Keratinocyte (primary cell): Measurements from ENCODE around the gene CHD1. TPM values are rescaled to one million over a fixed set of nuclear protein-coding genes. Genes with fewer than 3 reads are reported as not detected.

ENCODE experiments used
- DNase-seq: peaks from one replicate; pipeline ENCODE4 v3.0.0-alpha.2; 2011; ENCODE audit warnings: low read depth, missing footprints, low spot score
- FAIRE-seq: peaks from 2 replicates; lab custom pipeline; 2011; peaks lifted over from hg19 to GRCh38; lab: Jason Lieb, UNC
- H2AFZ ChIP-seq: 2 replicates; pipeline ENCODE4 v1.6.0; 2012; ENCODE audit warnings: low read length, control low read depth, inconsistent platforms; ENCODE audit not compliant: control insufficient read depth
- H3K27ac ChIP-seq: 2 replicates; pipeline ENCODE4 v1.5.1; 2011; ENCODE audit warnings: low read length; ENCODE audit not compliant: control insufficient read depth, insufficient read depth
- H3K27me3 ChIP-seq: 3 replicates; pipeline ENCODE4 v1.6.0; 2011; ENCODE audit warnings: low read length; ENCODE audit not compliant: control insufficient read depth, insufficient read depth; ENCODE audit errors: extremely low read depth
- H3K36me3 ChIP-seq, 2 experiments: 2 replicates in 1 of 2; 3 replicates in 1 of 2; pipeline ENCODE4 v1.5.1; 2011; ENCODE audit warnings: low read length in 2 of 2, mild to moderate bottlenecking in 1 of 2; ENCODE audit not compliant: control insufficient read depth in 2 of 2, insufficient read depth in 2 of 2; ENCODE audit errors: extremely low read depth in 1 of 2
- H3K4me1 ChIP-seq: 3 replicates; pipeline ENCODE4 v1.5.1; 2011; ENCODE audit warnings: low read length; ENCODE audit not compliant: control insufficient read depth, insufficient read depth; ENCODE audit errors: extremely low read depth
- H3K4me2 ChIP-seq: 3 replicates; pipeline ENCODE4 v1.6.0; 2011; ENCODE audit warnings: low read depth, low read length; ENCODE audit not compliant: control insufficient read depth, insufficient read depth; ENCODE audit errors: extremely low read depth
- H3K4me3 ChIP-seq, 3 experiments: fragments of 200-600 bp in 1 of 3; sonication (generic) in 1 of 3; 2 replicates in 2 of 3; 3 replicates in 1 of 3; pipeline ENCODE4 v1.5.1; 2011 to 2016; ENCODE audit warnings: low read length in 3 of 3, mild to moderate bottlenecking in 3 of 3, control low read depth in 2 of 3, inconsistent platforms in 1 of 3, low read depth in 1 of 3, mixed read lengths in 1 of 3, mixed run types in 1 of 3, moderate library complexity in 1 of 3; ENCODE audit not compliant: control insufficient read depth in 2 of 3, insufficient read depth in 2 of 3; ENCODE audit errors: extremely low read depth in 1 of 3
- H3K79me2 ChIP-seq: 2 replicates; pipeline ENCODE4 v1.6.0; 2012; ENCODE audit warnings: low read length; ENCODE audit not compliant: control insufficient read depth, insufficient read depth
- H3K9ac ChIP-seq: 3 replicates; pipeline ENCODE4 v1.6.0; 2011; ENCODE audit warnings: low read length; ENCODE audit not compliant: control insufficient read depth, insufficient read depth; ENCODE audit errors: extremely low read depth
- H3K9me1 ChIP-seq: 3 replicates; pipeline ENCODE4 v1.6.0; 2011; ENCODE audit warnings: low read length; ENCODE audit not compliant: control insufficient read depth, insufficient read depth; ENCODE audit errors: extremely low read depth
- H3K9me3 ChIP-seq: 2 replicates; pipeline ENCODE4 v1.5.1; 2012; ENCODE audit warnings: low read depth, low read length; ENCODE audit not compliant: control insufficient read depth
- H4K20me1 ChIP-seq: 3 replicates; pipeline ENCODE4 v1.6.0; 2011; ENCODE audit warnings: low read length; ENCODE audit not compliant: control insufficient read depth, insufficient read depth; ENCODE audit errors: extremely low read depth
- CTCF ChIP-seq, 3 experiments: IDR thresholded peaks in 1 of 3; conservative IDR thresholded peaks in 1 of 3; optimal IDR thresholded peaks in 1 of 3; 2 replicates in 2 of 3; 3 replicates in 1 of 3; pipeline versions ENCODE3 to v1.5.1; 2011; ENCODE audit warnings: low read length in 3 of 3, mild to moderate bottlenecking in 3 of 3, moderate library complexity in 2 of 3, control low read depth in 1 of 3, inconsistent platforms in 1 of 3; ENCODE audit not compliant: insufficient read depth in 2 of 3; ENCODE audit errors: extremely low read depth in 1 of 3
- EZH2 ChIP-seq: IDR thresholded peaks from one replicate; pipeline ENCODE4 v1.6.1; 2012; ENCODE audit warnings: inconsistent platforms, mild to moderate bottlenecking, low read length, moderate library complexity
- dilution Hi-C: fragments of 300-500 bp; cut with MboI; formaldehyde crosslinking; loops from one replicate; pipeline ENCODE4 v1.7.0; 2020; ENCODE audit warnings: low sequenced_read_pairs; ENCODE audit not compliant: extremely low pct_ligation_motif_present
- polyA plus RNA-seq, 5 experiments: library from polyadenylated mRNA; depleted of rRNA in 3 of 5; stranded (reverse) in 3 of 5; stranded (forward) in 1 of 5; unstranded in 1 of 5; fragments of >200 nt; gene quantifications; 1 replicate in 1 of 5; 2 replicates in 3 of 5; 3 replicates in 1 of 5; pipeline versions ENCODE4 v1.2.1 to v1.2.3, GENCODE V29; 2011 to 2012; ENCODE audit warnings: missing spikeins in 2 of 5, low read depth in 1 of 5, low replicate concordance in 1 of 5

CHD1 gene
- polyA plus RNA-seq, 1 donor (not counting 4 experiments of a cell fraction or from before 2014, with no cell fraction given) = 26.5 TPM

- no peak for TF ChIP-seq CTCF (optimal IDR thresholded peaks at IDR 0.05 in 1 of 3, IDR thresholded peaks at IDR 0.05 in 1 of 3, conservative IDR thresholded peaks at IDR 0.05 in 1 of 3; ENCODE audit: extremely low read depth in 1 of 3, insufficient read depth in 2 of 3, low read length in 3 of 3)
- TF ChIP-seq EZH2 = no peak
- H2AFZ ChIP-seq = no peak overlapping the region
- DNase-seq = no peak
- no peaks in the 10 kb centered on the region for H3K27me3 ChIP-seq
- H3K9ac ChIP-seq = no peak overlapping the region
- dilution Hi-C loops = no loop called here
- no peaks in the 10 kb centered on the region for H4K20me1 ChIP-seq
- H3K4me3 ChIP-seq = no peak overlapping the region
- H3K9me3 ChIP-seq = no peaks in the 10 kb centered on the region
- FAIRE-seq = no peak
- no peaks in the 10 kb centered on the region for H3K79me2 ChIP-seq
- no peak overlapping the region for H3K27ac ChIP-seq
- no peaks in the 10 kb centered on the region for H3K36me3 ChIP-seq
- H3K4me1 ChIP-seq = no peaks in the 10 kb centered on the region
- no peak overlapping the region for H3K4me2 ChIP-seq
- no peaks in the 10 kb centered on the region for H3K9me1 ChIP-seq
Observed at GRCh38 chr5:98827588-98828284, 101.1 kb downstream of the CHD1 start.

- H3K9me1 ChIP-seq = no peaks in the 10 kb centered on the region
- H2AFZ ChIP-seq = no peak overlapping the region
- no peak for FAIRE-seq
- no peaks in the 10 kb centered on the region for H3K4me1 ChIP-seq
- no peak overlapping the region for H3K9ac ChIP-seq
- TF ChIP-seq EZH2 (no peak), CTCF (optimal IDR thresholded peaks at IDR 0.05 in 1 of 3, IDR thresholded peaks at IDR 0.05 in 1 of 3, conservative IDR thresholded peaks at IDR 0.05 in 1 of 3; ENCODE audit: extremely low read depth in 1 of 3, insufficient read depth in 2 of 3, low read length in 3 of 3) (peak; percentile 25 to 45 (median 36))
- no peaks in the 10 kb centered on the region for H3K79me2 ChIP-seq
- DNase-seq = no peak
- no peaks in the 10 kb centered on the region for H3K9me3 ChIP-seq
- H3K4me2 ChIP-seq = no peak overlapping the region
- dilution Hi-C loops = no loop called here
- H3K36me3 ChIP-seq = no peaks in the 10 kb centered on the region
- H4K20me1 ChIP-seq = no peaks in the 10 kb centered on the region
- no peak overlapping the region for H3K27ac ChIP-seq
- H3K4me3 ChIP-seq = no peak overlapping the region
- H3K27me3 ChIP-seq = no peaks in the 10 kb centered on the region
Observed at GRCh38 chr5:98827161-98827560, 101.6 kb downstream of the CHD1 start.
